Astrocyte of the cerebellum (primary cell): ENCODE results near the gene CAMSAP2.

Experiments used
- DNase-seq: peaks from one replicate; pipeline ENCODE4 v3.0.0-alpha.2; 2011; ENCODE audit warnings: low read depth
- H3K4me3 ChIP-seq: 2 replicates; pipeline ENCODE4 v1.5.1; 2011; ENCODE audit warnings: mild to moderate bottlenecking, low read depth, low read length, moderate library complexity
- CTCF ChIP-seq: IDR thresholded peaks from 2 replicates; pipeline ENCODE4 v1.5.1; 2012; ENCODE audit warnings: low read length, low read depth, moderate library complexity, mild to moderate bottlenecking; ENCODE audit errors: missing control alignments
- in situ Hi-C: cut with HindIII; loops from 2 replicates; pipeline ENCODE4 v1.10.0; 2017; ENCODE audit warnings: low sequenced_read_pairs

The CAMSAP2 gene

GRCh38 chr1:200733907-200734306 is 4.8 kb upstream of the CAMSAP2 start:
- DNase-seq = peak; percentile 15
- no peak overlapping the region for H3K4me3 ChIP-seq
- in situ Hi-C loops = no loop called here
- TF ChIP-seq CTCF = no peak

GRCh38 chr1:200737647-200738291 is 924 bp upstream of the CAMSAP2 start:
- DNase-seq = no peak
- no peak overlapping the region for H3K4me3 ChIP-seq
- in situ Hi-C loops = no loop called here
- no peak for TF ChIP-seq CTCF

GRCh38 chr1:200738949-200739651 is 407 bp downstream of the CAMSAP2 start:
- H3K4me3 ChIP-seq = peak overlapping the region; percentile 98
- in situ Hi-C loops = no loop called here
- no peak for TF ChIP-seq CTCF
- DNase-seq = peak; percentile 28

- no peak for TF ChIP-seq CTCF
- H3K4me3 ChIP-seq = peak overlapping the region; percentile 98
- DNase-seq = peak; percentile 6
- in situ Hi-C loops = no loop called here
Observed at GRCh38 chr1:200739702-200740570, 1.2 kb downstream of the CAMSAP2 start.

GRCh38 chr1:200740571-200741208 is 2.0 kb downstream of the CAMSAP2 start:
- in situ Hi-C loops = no loop called here
- no peak for TF ChIP-seq CTCF
- DNase-seq = no peak
- H3K4me3 ChIP-seq = peak overlapping the region; percentile 98
